H1 (cell line): ENCODE results near the gene CNR2. TPM values are rescaled to one million over a fixed set of nuclear protein-coding genes. Genes with fewer than 3 reads are reported as not detected.

ENCODE experiments used
- EGR1 ChIP-seq: IDR thresholded peaks from 2 replicates; pipeline ENCODE4 v1.6.1; 2011; ENCODE audit warnings: low read depth, low read length, borderline replicate concordance
- TAF7 ChIP-seq: optimal IDR thresholded peaks from 2 replicates; pipeline ENCODE3; 2011; ENCODE audit warnings: low read depth, mild to moderate bottlenecking, inconsistent platforms, low read length, moderate library complexity, borderline replicate concordance
- polyA plus RNA-seq, 7 experiments: library from polyadenylated mRNA; depleted of rRNA in 3 of 7; stranded (reverse) in 5 of 7; unstranded in 2 of 7; fragments of >200 nt in 5 of 7; fragments of 200-250 nt in 2 of 7; gene quantifications; 1 replicate in 5 of 7; 2 replicates in 1 of 7; 4 replicates in 1 of 7; pipeline versions ENCODE4 v1.2.1 to v1.2.3, GENCODE V29; 2011 to 2013; ENCODE audit warnings: missing spikeins in 2 of 7, mixed read lengths in 2 of 7
- total RNA-seq: library from RNA; stranded (reverse); fragmentation: NEBNext Ultra II Directional; extraction: Animal tissue kit (Norgen Biotek cat#: 25700); gene quantifications from 2 replicates; pipeline ENCODE4 v1.2.1, GENCODE V29; 2021

The CNR2 gene
- total and polyA plus RNA-seq, 2 of the 8 experiments (the other 6 are each of a cell fraction or from before 2014, with no cell fraction given): not detected

GRCh38 chr1:23904748-23905357 lies 8.3 kb downstream of the CNR2 start (continued):
- TF ChIP-seq TAF7 (no peak), EGR1 (no peak)
